Fibroblast of pulmonary artery (primary cell): ENCODE data around the gene DEFB123.

ENCODE experiments used
- DNase-seq: peaks from one replicate; pipeline ENCODE4 v3.0.0-alpha.2; 2010; ENCODE audit warnings: low read depth
- H3K4me3 ChIP-seq: replicated peaks from 2 replicates; pipeline ENCODE4 v1.5.1; 2011; ENCODE audit warnings: low read depth, mild to moderate bottlenecking, control low read depth, low read length, moderate library complexity
- TF ChIP-seq, protein P1 (sequence below): IDR thresholded peaks from 2 replicates; pipeline ENCODE4 v1.5.1; 2011; ENCODE audit warnings: mild to moderate bottlenecking, control low read depth, low read length, inconsistent platforms; ENCODE audit errors: missing control alignments

DEFB123 gene

DNA sequence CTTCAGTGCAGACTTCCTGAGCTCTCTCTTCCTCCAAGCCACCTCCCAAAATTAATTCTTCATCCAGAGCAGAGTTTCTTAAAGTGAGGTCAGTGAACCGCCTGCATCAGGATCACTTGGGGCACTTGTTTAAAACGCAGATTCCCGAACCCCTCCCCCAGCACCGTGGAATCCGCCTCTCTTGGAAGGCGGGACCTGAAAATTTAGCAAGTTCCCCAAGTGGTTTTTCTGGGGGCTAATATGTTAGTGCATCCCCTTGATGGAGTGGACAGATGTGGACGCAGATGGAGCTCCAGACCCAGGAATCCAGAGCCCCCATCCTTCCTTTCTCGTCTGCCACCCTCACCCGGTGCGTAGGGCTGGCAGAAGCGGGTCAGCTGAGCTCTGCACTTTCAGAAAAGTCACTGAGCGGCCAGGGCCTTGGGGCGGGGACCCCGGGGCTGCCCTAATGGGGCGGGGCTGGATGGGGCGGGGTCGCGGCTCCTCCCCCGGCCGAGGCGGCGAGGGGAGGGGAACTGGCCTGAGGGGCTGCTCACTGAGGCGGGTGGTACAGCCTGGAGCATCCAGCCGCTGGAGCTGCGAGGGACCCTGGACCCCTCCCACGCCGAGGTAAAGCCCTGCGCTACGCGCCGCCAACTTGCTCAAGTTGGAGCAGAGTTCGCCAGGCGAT is 34.5 kb downstream of the DEFB123 start, which contains the start of the genes DEFB124 and REM1:
Gene DEFB124 (minus strand): TSS at position 370 of the 670 bp plus-strand sequence. CDS start 2,114 bp downstream, outside the sequence.
Gene REM1 (plus strand): TSS at position 531 of the 670 bp plus-strand sequence. CDS start 1,158 bp downstream, outside the sequence.
- no peak for DNase-seq
- peak within 1 kb of the TSS; percentile 48 for H3K4me3 ChIP-seq
- TF ChIP-seq, protein P1, sequence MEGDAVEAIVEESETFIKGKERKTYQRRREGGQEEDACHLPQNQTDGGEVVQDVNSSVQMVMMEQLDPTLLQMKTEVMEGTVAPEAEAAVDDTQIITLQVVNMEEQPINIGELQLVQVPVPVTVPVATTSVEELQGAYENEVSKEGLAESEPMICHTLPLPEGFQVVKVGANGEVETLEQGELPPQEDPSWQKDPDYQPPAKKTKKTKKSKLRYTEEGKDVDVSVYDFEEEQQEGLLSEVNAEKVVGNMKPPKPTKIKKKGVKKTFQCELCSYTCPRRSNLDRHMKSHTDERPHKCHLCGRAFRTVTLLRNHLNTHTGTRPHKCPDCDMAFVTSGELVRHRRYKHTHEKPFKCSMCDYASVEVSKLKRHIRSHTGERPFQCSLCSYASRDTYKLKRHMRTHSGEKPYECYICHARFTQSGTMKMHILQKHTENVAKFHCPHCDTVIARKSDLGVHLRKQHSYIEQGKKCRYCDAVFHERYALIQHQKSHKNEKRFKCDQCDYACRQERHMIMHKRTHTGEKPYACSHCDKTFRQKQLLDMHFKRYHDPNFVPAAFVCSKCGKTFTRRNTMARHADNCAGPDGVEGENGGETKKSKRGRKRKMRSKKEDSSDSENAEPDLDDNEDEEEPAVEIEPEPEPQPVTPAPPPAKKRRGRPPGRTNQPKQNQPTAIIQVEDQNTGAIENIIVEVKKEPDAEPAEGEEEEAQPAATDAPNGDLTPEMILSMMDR, result no peak

GRCh38 chr20:31475472-31476293 is 35.3 kb downstream of the DEFB123 start:
- TF ChIP-seq, protein P1, result no peak
- peak overlapping the region; percentile 48 for H3K4me3 ChIP-seq
- no peak for DNase-seq

- TF ChIP-seq, protein P1, result no peak
- DNase-seq, result no peak
- no peak overlapping the region for H3K4me3 ChIP-seq
These were observed 35.8 kb downstream of the DEFB123 start for GRCh38 chr20:31476294-31476585.

- no peak overlapping the region for H3K4me3 ChIP-seq
- TF ChIP-seq, protein P1, result no peak
- peak; percentile 56 for DNase-seq
These were observed 36.3 kb downstream of the DEFB123 start for GRCh38 chr20:31476643-31477215.

- no peak overlapping the region for H3K4me3 ChIP-seq
- no peak for DNase-seq
- TF ChIP-seq, protein P1, result no peak
These were observed 43.6 kb downstream of the DEFB123 start for GRCh38 chr20:31484001-31484400.

- TF ChIP-seq, protein P1, result no peak
- DNase-seq, result peak; percentile 86
- H3K4me3 ChIP-seq, result peak overlapping the region; percentile 28
These were observed 45.3 kb downstream of the DEFB123 start for GRCh38 chr20:31485450-31486339.
